ENCODE results near the gene MYO1G. TPM values are rescaled to one million over a fixed set of nuclear protein-coding genes. Genes with fewer than 3 reads are reported as not detected.

MYO1G gene
- total and polyA plus RNA-seq, 5 donors, result 0.70 to 3.0 (median 2.2) TPM

DNA sequence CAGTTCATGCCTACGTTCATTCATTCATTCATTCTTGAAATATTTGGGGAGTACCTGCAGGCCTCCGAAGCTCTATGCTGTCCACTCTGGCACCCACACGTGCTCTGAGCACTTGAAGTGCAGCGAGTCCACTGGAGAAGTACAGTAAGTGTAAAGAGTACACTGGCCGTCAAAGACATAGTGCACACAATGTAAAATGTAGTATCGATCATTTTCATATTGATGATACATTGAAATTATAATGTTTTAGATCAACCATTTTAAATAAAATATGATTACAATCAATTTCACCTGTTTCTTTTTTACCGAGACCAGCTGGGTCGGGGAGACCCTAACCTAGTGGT, 56.5 kb downstream of the MYO1G start:
- 63% methylated on average over 8 of the region's 8 CpGs for WGBS
- Histone ChIP-seq H3K4me1 (ENCODE audit: control insufficient read depth, insufficient read depth, low read length) (no peaks in the 10 kb centered on the region), H3K9me3 (ENCODE audit: control insufficient read depth, low read length) (no peaks in the 10 kb centered on the region), H3K27me3 (ENCODE audit: control insufficient read depth, insufficient read depth) (no peaks in the 10 kb centered on the region), H3K4me3 (ENCODE audit: low read length) (no peak overlapping the region), H3K27ac (ENCODE audit: low read length) (no peak overlapping the region)
- intact Hi-C loops (cut with DNase I), result loop anchor here (2.0 to 10.0 kb wide), 5 partner anchors 65 to 338 kb away; partner anchors contain the start of gene TMED4 (in 2 of the 4)
- ATAC-seq, result peak in 1 of 2 donors; percentile 29
- no peak for DNase-seq

GRCh38 chr7:44921607-44922350, 57.0 kb downstream of the MYO1G start:
- no peaks in the 10 kb centered on the region for H3K9me3 ChIP-seq (ENCODE audit: control insufficient read depth, low read length)
- 41% methylated on average over 14 of the region's 14 CpGs for WGBS
- peak; percentile 95 to 97 for ATAC-seq

GRCh38 chr7:44920119-44920518, 58.7 kb downstream of the MYO1G start:
- intact Hi-C loops (cut with DNase I), result loop anchor here in 3 of 4 donors (5.0 to 10.0 kb wide), 4 partner anchors 63 to 335 kb away; partner anchors contain the start of gene TMED4 (in 2 of the 3)
- ATAC-seq, result no peak
- 63% methylated on average over 3 of the region's 3 CpGs for WGBS

More at GRCh38 chr7:44921607-44922350, 57.0 kb downstream of the MYO1G start:
- DNase-seq, result peak; percentile 91 to 97 (median 96)
- intact Hi-C loops (cut with DNase I), result loop anchor here (2.0 to 10.0 kb wide), 5 partner anchors 64 to 337 kb away; partner anchors contain the start of gene TMED4 (in 2 of the 4)
- Histone ChIP-seq H3K27me3 (ENCODE audit: control insufficient read depth, insufficient read depth) (no peaks in the 10 kb centered on the region), H3K4me1 (ENCODE audit: control insufficient read depth, insufficient read depth, low read length) (no peaks in the 10 kb centered on the region), H3K27ac (ENCODE audit: low read length) (no peak overlapping the region), H3K4me3 (ENCODE audit: low read length) (no peak overlapping the region)

GRCh38 chr7:44918029-44918428, 60.8 kb downstream of the MYO1G start:
- H3K27me3 ChIP-seq (ENCODE audit: control insufficient read depth, insufficient read depth), result no peaks in the 10 kb centered on the region
- H3K4me1 ChIP-seq (ENCODE audit: control insufficient read depth, insufficient read depth, low read length), result no peaks in the 10 kb centered on the region
- H3K9me3 ChIP-seq (ENCODE audit: control insufficient read depth, low read length), result no peaks in the 10 kb centered on the region
- DNase-seq (no peak), ATAC-seq (no peak)
- intact Hi-C loops (cut with DNase I), result loop anchor here in 1 of 4 donors (5.0 kb wide), 1 partner anchor 331 kb away; no protein-coding TSS in a partner anchor
- no peak overlapping the region for H3K27ac ChIP-seq (ENCODE audit: low read length)
- H3K4me3 ChIP-seq (ENCODE audit: low read length), result no peak overlapping the region

More at GRCh38 chr7:44920119-44920518, 58.7 kb downstream of the MYO1G start:
- Histone ChIP-seq H3K4me3 (ENCODE audit: low read length) (no peak overlapping the region), H3K4me1 (ENCODE audit: control insufficient read depth, insufficient read depth, low read length) (no peaks in the 10 kb centered on the region), H3K27me3 (ENCODE audit: control insufficient read depth, insufficient read depth) (no peaks in the 10 kb centered on the region), H3K27ac (ENCODE audit: low read length) (no peak overlapping the region), H3K9me3 (ENCODE audit: control insufficient read depth, low read length) (no peaks in the 10 kb centered on the region)
- DNase-seq, result no peak

- WGBS, result 97% methylated on average over 2 of the region's 2 CpGs
- DNase-seq (no peak), ATAC-seq (no peak)
- intact Hi-C loops (cut with DNase I), result loop anchor here in 1 of 4 donors (5.0 kb wide), 1 partner anchor 330 kb away; no protein-coding TSS in a partner anchor
- Histone ChIP-seq H3K27ac (ENCODE audit: low read length) (no peak overlapping the region), H3K4me3 (ENCODE audit: low read length) (no peak overlapping the region), H3K9me3 (ENCODE audit: control insufficient read depth, low read length) (no peaks in the 10 kb centered on the region), H3K27me3 (ENCODE audit: control insufficient read depth, insufficient read depth) (no peaks in the 10 kb centered on the region), H3K4me1 (ENCODE audit: control insufficient read depth, insufficient read depth, low read length) (no peaks in the 10 kb centered on the region)
Measured at GRCh38 chr7:44917465-44917864, 61.4 kb downstream of the MYO1G start.

- ATAC-seq, result no peak
- Histone ChIP-seq H3K4me3 (ENCODE audit: low read length) (no peak overlapping the region), H3K4me1 (ENCODE audit: control insufficient read depth, insufficient read depth, low read length) (no peaks in the 10 kb centered on the region), H3K9me3 (ENCODE audit: control insufficient read depth, low read length) (no peaks in the 10 kb centered on the region), H3K27me3 (ENCODE audit: control insufficient read depth, insufficient read depth) (no peaks in the 10 kb centered on the region), H3K27ac (ENCODE audit: low read length) (no peak overlapping the region)
- DNase-seq, result no peak
- intact Hi-C loops (cut with DNase I), result loop anchor here in 1 of 4 donors (5.0 kb wide), 1 partner anchor 328 kb away; no protein-coding TSS in a partner anchor
- 70% methylated on average over 10 of the region's 10 CpGs for WGBS
Measured at GRCh38 chr7:44914992-44915607, 63.7 kb downstream of the MYO1G start.

- Histone ChIP-seq H3K9me3 (ENCODE audit: control insufficient read depth, low read length) (no peaks in the 10 kb centered on the region), H3K4me3 (ENCODE audit: low read length) (no peak overlapping the region), H3K4me1 (ENCODE audit: control insufficient read depth, insufficient read depth, low read length) (no peaks in the 10 kb centered on the region), H3K27me3 (ENCODE audit: control insufficient read depth, insufficient read depth) (no peaks in the 10 kb centered on the region), H3K27ac (ENCODE audit: low read length) (no peak overlapping the region)
- DNase-seq (no peak), ATAC-seq (no peak)
- WGBS, result 48% methylated on average over 7 of the region's 7 CpGs
- intact Hi-C loops (cut with DNase I), result no loop called here
Measured at GRCh38 chr7:44912775-44913347, 66.0 kb downstream of the MYO1G start.

Other genes with a start within 250 kb of the MYO1G start
- 10 to 100 TPM; 47.4 to 61.6 (median 51.2) TPM for gene ZMIZ2, start 230.2 kb downstream of the MYO1G start, total RNA-seq
- gene ZMIZ2, start 230.2 kb downstream of the MYO1G start, polyA plus RNA-seq, result 36.3 TPM
- gene PPIA, start 182.3 kb downstream of the MYO1G start, total RNA-seq, result 100 to 1,000 TPM; 411 to 510 (median 490) TPM
- gene PPIA, start 182.3 kb downstream of the MYO1G start, polyA plus RNA-seq, result 1,145 TPM
- 100 to 1,000 TPM; 195 to 233 (median 224) TPM for gene H2AZ2, start 130.9 kb downstream of the MYO1G start, total RNA-seq
- 163 TPM for gene H2AZ2, start 130.9 kb downstream of the MYO1G start, polyA plus RNA-seq
- 10 to 100 TPM; 13.5 to 22.4 (median 14.8) TPM for gene PURB, start 93.5 kb downstream of the MYO1G start, total RNA-seq
- 6.9 TPM for gene PURB, start 93.5 kb downstream of the MYO1G start, polyA plus RNA-seq
- gene CCM2, start 21.2 kb upstream of the MYO1G start, total RNA-seq, result 10 to 100 TPM; 26.4 to 37.0 (median 32.4) TPM
- 32.8 TPM for gene CCM2, start 21.2 kb upstream of the MYO1G start, polyA plus RNA-seq
- 1 to 10 TPM; 4.5 to 6.5 (median 5.0) TPM for gene NACAD, start 110.0 kb upstream of the MYO1G start, total RNA-seq
- gene NACAD, start 110.0 kb upstream of the MYO1G start, polyA plus RNA-seq, result 3.2 TPM
- gene TBRG4, start 132.7 kb upstream of the MYO1G start, total RNA-seq, result 10 to 100 TPM; 49.5 to 68.1 (median 55.3) TPM
- 46.2 TPM for gene TBRG4, start 132.7 kb upstream of the MYO1G start, polyA plus RNA-seq
- gene RAMP3, start 178.8 kb upstream of the MYO1G start, total RNA-seq, result 10 to 100 TPM; 22.2 to 45.5 (median 32.4) TPM
- 58.4 TPM for gene RAMP3, start 178.8 kb upstream of the MYO1G start, polyA plus RNA-seq